HepG2 (cell line): Measurements from ENCODE around the gene ACOXL. TPM values are rescaled to one million over a fixed set of nuclear protein-coding genes. Genes with fewer than 3 reads are reported as not detected.

Source experiments
- ATAC-seq: fragments of 200-7000 bp; cut with Tn5 transposase; 3 replicates; pipeline ENCODE4 v1.9.1; 2020; ENCODE audit warnings: mild to moderate bottlenecking, moderate library complexity
- BruUV-seq: library from RNA; stranded (reverse); fragments of 400-500 nt; replicated peaks from 2 replicates; lab custom pipeline; 2021; lab: Mats Ljungman, UMichigan
- CTCF ChIA-PET: fragments of 300-600 bp; formaldehyde crosslinking; extraction: SDS; loops from one replicate; lab custom pipeline; 2021; ENCODE audit warnings: low total read pairs, inconsistent platforms, low intra/inter-chr PET ratio; lab: Yijun Ruan, JAX
- POLR2A ChIA-PET: fragments of 350-600 bp; sonication (Branson Sonifier 250); formaldehyde crosslinking; loops from one replicate; lab custom pipeline; 2020; ENCODE audit warnings: antibody characterized with exemption, inconsistent platforms; lab: Yijun Ruan, JAX
- DNase-seq: peaks from one replicate; pipeline ENCODE4 v3.0.0-alpha.2; 2015; ENCODE audit warnings: low spot score
- FAIRE-seq: peaks from 3 replicates; lab custom pipeline; 2011; peaks lifted over from hg19 to GRCh38; lab: Jason Lieb, UNC
- H2AFZ ChIP-seq: one replicate; pipeline ENCODE4 v1.6.1; 2011; ENCODE audit warnings: low read length, inconsistent platforms
- H3K27ac ChIP-seq: fragments of 300-600 bp; 3 replicates; pipeline ENCODE4 v1.8.0; 2011; ENCODE audit warnings: mixed run types, mild to moderate bottlenecking, mixed read lengths, low read length, inconsistent platforms; ENCODE audit not compliant: insufficient read depth; ENCODE audit errors: extremely low read length
- H3K27me3 ChIP-seq, 2 experiments: fragments of 200-600 bp in 1 of 2; 2 replicates in 1 of 2; 3 replicates in 1 of 2; pipeline versions ENCODE4 v1.6.0 to v1.8.0; 2011; ENCODE audit warnings: low read length in 2 of 2, mild to moderate bottlenecking in 2 of 2, moderate library complexity in 2 of 2, inconsistent platforms in 1 of 2; ENCODE audit not compliant: insufficient read depth in 2 of 2, control insufficient read depth in 1 of 2
- H3K36me3 ChIP-seq, 2 experiments: fragments of 200-600 bp in 1 of 2; replicated peaks in 1 of 2; 2 replicates in 1 of 2; 3 replicates in 1 of 2; pipeline versions ENCODE4 v1.5.1 to v1.8.0; 2011; ENCODE audit warnings: low read length in 2 of 2, inconsistent platforms in 1 of 2; ENCODE audit not compliant: insufficient read depth in 2 of 2, control insufficient read depth in 1 of 2
- H3K4me1 ChIP-seq: 2 replicates; pipeline ENCODE4 v1.5.1; 2012; ENCODE audit warnings: low read length, inconsistent platforms; ENCODE audit not compliant: insufficient read depth
- H3K4me2 ChIP-seq: 2 replicates; pipeline ENCODE4 v1.6.0; 2011; ENCODE audit warnings: low read depth, low read length, inconsistent platforms
- H3K4me3 ChIP-seq, 3 experiments: fragments of 200-600 bp in 1 of 3; sonication (generic), shearing (Covaris generic) in 1 of 3; replicated peaks in 1 of 3; 2 replicates each; pipeline ENCODE4 v1.5.1; 2011 to 2016; ENCODE audit warnings: low read length in 3 of 3, inconsistent platforms in 2 of 3, low read depth in 2 of 3, mild to moderate bottlenecking in 2 of 3, control low read depth in 1 of 3, mixed read lengths in 1 of 3; ENCODE audit not compliant: insufficient read depth in 1 of 3
- H3K79me2 ChIP-seq: one replicate; pipeline ENCODE4 v1.6.1; 2011; ENCODE audit warnings: low read length, inconsistent platforms; ENCODE audit not compliant: insufficient read depth
- H3K9ac ChIP-seq: 2 replicates; pipeline ENCODE4 v1.6.0; 2011; ENCODE audit warnings: mild to moderate bottlenecking, low read depth, low read length, inconsistent platforms; ENCODE audit not compliant: insufficient read depth
- H3K9me3 ChIP-seq: 2 replicates; pipeline ENCODE4 v1.5.1; 2012; ENCODE audit warnings: mild to moderate bottlenecking, low read length
- H4K20me1 ChIP-seq: 2 replicates; pipeline ENCODE4 v1.6.0; 2011; ENCODE audit warnings: inconsistent platforms, mild to moderate bottlenecking, low read length, moderate library complexity; ENCODE audit not compliant: insufficient read depth
- MAFF ChIP-seq: IDR thresholded peaks from 2 replicates; pipeline ENCODE4 v1.6.1; 2011; ENCODE audit warnings: low read depth, low read length, improper control_type of control experiment
- MAFK ChIP-seq, 2 experiments: IDR thresholded peaks in 1 of 2; conservative IDR thresholded peaks in 1 of 2; 2 replicates each; pipeline ENCODE4 v1.6.1; 2011; ENCODE audit warnings: improper control_type of control experiment in 2 of 2, low read length in 2 of 2
- WGBS: methylation state at CpG from one replicate; pipeline ENCODE4 v1.1.6; 2017; ENCODE audit warnings: low lambda C conversion rate; 5-methylcytosine and 5-hydroxymethylcytosine counted together
- in situ Hi-C: cut with HindIII; loops from 2 replicates; pipeline ENCODE4 v1.10.0; 2017; ENCODE audit warnings: low pct_unique_long_range_greater_than_20kb; ENCODE audit not compliant: extremely low pct_ligation_motif_present
- intact Hi-C: fragments of 100-400 bp; cut with micrococcal nuclease; formaldehyde crosslinking; loops from one replicate; pipeline ENCODE4 v1.10.0; 2022; ENCODE audit not compliant: unreplicated experiment
- polyA plus RNA-seq, 8 experiments: library from polyadenylated mRNA; depleted of rRNA in 3 of 8; stranded (reverse) in 7 of 8; unstranded in 1 of 8; fragments of >200 nt; fragmentation: Illumina TruSeq in 4 of 8; extraction: Trizol in 4 of 8; gene quantifications; 2 replicates each; pipeline versions ENCODE4 v1.2.1 to v1.2.3, GENCODE V29; 2011 to 2016; ENCODE audit warnings: low read depth in 4 of 8, missing spikeins in 1 of 8, mixed read lengths in 1 of 8; ENCODE audit not compliant: insufficient read depth in 1 of 8
- total RNA-seq, 5 experiments: library from RNA; depleted of rRNA; stranded (reverse); fragments of >200 nt; fragmentation: Illumina TruSeq; extraction: Trizol; gene quantifications; 2 replicates each; pipeline ENCODE4 v1.2.3, GENCODE V29; 2016; ENCODE audit warnings: low read depth in 1 of 5
- TF ChIP-seq, protein P1 (sequence below): sonication (generic); formaldehyde crosslinking; IDR thresholded peaks from 2 replicates; pipeline ENCODE4 v1.4.0; 2020; ENCODE audit warnings: mild to moderate bottlenecking, missing genetic modification reagents

Gene ACOXL
- total and polyA plus RNA-seq, 2 of the 13 experiments (the other 11 are each of a cell fraction or from before 2014, with no cell fraction given) = not detected

DNA sequence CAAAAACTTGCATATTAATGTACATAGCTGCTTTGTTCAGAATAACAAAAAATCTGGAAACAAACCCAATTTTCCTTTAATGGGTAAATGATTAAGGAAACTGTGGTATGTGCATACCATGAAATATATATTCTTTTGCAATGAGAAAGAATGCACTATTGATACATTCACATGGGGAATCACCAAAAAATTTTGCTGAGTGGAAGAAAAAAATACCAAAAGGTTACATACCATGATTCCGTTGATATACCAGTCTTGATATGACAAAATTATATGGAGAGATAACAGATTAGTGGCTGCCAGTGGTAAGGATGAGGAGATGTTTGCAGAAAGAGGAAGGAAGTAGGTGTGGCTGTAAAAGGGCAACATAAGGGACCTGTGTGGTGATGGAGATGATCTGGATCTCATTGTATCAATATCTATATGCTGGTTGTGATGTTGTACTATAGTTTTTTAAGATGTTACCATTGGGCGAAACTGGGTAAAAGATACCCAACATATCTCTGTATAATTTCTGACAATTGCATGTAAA lies 333.8 kb downstream of the ACOXL start:
- Histone ChIP-seq H3K4me3 (no peak overlapping the region), H3K27me3 (peaks cover 0 to 17% of the 10 kb centered on the region in 2 experiments; a peak in 1 of 5 replicates), H3K9me3 (no peaks in the 10 kb centered on the region), H3K27ac (no peak overlapping the region), H3K4me2 (no peak overlapping the region), H3K4me1 (no peaks in the 10 kb centered on the region), H3K36me3 (no peaks in the 10 kb centered on the region), H2AFZ (no peak overlapping the region), H3K9ac (no peak overlapping the region), H4K20me1 (no peaks in the 10 kb centered on the region), H3K79me2 (no peaks in the 10 kb centered on the region)
- CTCF ChIA-PET = no interaction called here
- in situ Hi-C loops = no loop called here
- POLR2A ChIA-PET = no interaction called here
- no peak for ATAC-seq
- TF ChIP-seq, protein P1, sequence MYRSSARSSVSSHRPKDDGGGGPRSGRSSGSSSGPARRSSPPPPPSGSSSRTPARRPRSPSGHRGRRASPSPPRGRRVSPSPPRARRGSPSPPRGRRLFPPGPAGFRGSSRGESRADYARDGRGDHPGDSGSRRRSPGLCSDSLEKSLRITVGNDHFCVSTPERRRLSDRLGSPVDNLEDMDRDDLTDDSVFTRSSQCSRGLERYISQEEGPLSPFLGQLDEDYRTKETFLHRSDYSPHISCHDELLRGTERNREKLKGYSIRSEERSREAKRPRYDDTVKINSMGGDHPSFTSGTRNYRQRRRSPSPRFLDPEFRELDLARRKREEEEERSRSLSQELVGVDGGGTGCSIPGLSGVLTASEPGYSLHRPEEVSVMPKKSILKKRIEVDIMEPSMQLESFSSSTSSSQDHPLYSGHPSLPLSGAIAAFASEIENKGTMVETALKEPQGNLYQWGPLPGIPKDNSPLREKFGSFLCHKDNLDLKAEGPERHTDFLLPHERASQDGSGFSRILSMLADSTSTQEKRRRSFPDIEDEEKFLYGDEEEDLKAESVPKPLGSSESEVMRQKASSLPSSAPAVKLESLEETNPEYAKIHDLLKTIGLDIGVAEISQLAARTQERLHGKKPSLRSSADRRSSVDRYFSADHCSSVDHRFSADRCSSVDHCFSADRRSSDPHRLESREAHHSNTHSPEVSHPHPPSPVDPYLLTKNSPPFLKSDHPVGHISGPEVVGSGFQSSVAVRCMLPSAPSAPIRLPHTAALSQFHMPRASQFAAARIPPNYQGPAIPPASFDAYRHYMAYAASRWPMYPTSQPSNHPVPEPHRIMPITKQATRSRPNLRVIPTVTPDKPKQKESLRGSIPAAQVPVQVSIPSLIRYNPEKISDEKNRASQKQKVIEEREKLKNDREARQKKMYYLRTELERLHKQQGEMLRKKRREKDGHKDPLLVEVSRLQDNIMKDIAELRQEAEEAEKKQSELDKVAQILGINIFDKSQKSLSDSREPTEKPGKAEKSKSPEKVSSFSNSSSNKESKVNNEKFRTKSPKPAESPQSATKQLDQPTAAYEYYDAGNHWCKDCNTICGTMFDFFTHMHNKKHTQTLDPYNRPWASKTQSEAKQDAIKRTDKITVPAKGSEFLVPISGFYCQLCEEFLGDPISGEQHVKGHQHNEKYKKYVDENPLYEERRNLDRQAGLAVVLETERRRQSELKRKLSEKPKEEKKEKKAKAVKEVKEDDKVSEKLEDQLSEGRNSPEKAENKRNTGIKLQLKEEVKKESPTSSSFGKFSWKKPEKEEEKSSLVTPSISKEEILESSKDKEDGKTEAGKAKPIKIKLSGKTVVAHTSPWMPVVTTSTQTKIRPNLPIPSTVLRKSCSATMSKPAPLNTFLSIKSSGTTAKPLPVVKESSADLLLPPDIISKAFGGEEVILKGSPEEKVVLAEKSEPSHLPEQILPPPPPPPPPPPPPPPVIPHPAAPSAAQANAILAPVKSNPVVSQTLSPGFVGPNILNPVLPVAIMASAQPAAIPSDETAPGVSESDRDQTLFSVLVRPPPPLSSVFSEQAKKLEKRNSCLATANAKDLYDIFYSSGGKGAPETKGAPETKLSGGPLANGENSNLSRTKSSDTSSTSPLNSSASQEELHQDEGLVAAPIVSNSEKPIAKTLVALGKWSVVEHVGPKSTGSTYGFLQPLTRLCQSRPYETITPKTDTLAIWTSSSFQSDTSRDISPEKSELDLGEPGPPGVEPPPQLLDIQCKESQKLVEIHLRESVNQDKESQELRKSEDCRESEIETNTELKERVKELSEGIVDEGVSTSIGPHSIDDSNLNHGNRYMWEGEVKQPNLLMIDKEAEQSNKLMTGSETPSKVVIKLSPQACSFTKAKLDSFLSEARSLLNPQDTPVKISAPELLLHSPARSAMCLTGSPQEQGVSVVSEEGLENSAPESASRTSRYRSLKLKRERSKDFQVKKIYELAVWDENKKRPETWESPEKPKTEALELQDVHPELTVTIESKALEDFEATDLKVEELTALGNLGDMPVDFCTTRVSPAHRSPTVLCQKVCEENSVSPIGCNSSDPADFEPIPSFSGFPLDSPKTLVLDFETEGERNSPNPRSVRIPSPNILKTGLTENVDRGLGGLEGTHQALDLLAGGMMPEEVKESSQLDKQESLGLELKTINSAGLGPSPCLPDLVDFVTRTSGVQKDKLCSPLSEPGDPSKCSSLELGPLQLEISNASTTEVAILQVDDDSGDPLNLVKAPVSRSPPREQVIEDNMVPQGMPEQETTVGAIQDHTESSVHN (CRISPR knock-in tag) = no peak
- TF ChIP-seq MAFF = peak; percentile 46; the same call in 1 of the 2 replicates
- peak in 1 of 2 experiments; percentile 56; a peak in 2 of 4 replicates for TF ChIP-seq MAFK (conservative IDR thresholded peaks at IDR 0.05 in 1 of 2, IDR thresholded peaks at IDR 0.05 in 1 of 2; ENCODE audit: low read length in 2 of 2)
- intact Hi-C loops = no loop called here
- DNase-seq = no peak
- no TSS peak for BruUV-seq
- FAIRE-seq = no peak
- 38% methylated on average over 2 of the region's 2 CpGs for WGBS
